H1 (cell line): Measurements from ENCODE around the gene A2ML1. TPM values are rescaled to one million over a fixed set of nuclear protein-coding genes. Genes with fewer than 3 reads are reported as not detected.

Source experiments
- JUND ChIP-seq: IDR thresholded peaks from 2 replicates; pipeline ENCODE4 v1.6.1; 2011; ENCODE audit warnings: mild to moderate bottlenecking, improper control_type of control experiment, low read length
- polyA plus RNA-seq, 7 experiments: library from polyadenylated mRNA; depleted of rRNA in 3 of 7; stranded (reverse) in 5 of 7; unstranded in 2 of 7; fragments of >200 nt in 5 of 7; fragments of 200-250 nt in 2 of 7; gene quantifications; 1 replicate in 5 of 7; 2 replicates in 1 of 7; 4 replicates in 1 of 7; pipeline versions ENCODE4 v1.2.1 to v1.2.3, GENCODE V29; 2011 to 2013; ENCODE audit warnings: missing spikeins in 2 of 7, mixed read lengths in 2 of 7
- total RNA-seq: library from RNA; stranded (reverse); fragmentation: NEBNext Ultra II Directional; extraction: Animal tissue kit (Norgen Biotek cat#: 25700); gene quantifications from 2 replicates; pipeline ENCODE4 v1.2.1, GENCODE V29; 2021
- TF ChIP-seq, protein P1 (sequence below): IDR thresholded peaks from 2 replicates; pipeline ENCODE4 v1.6.1; 2012; ENCODE audit warnings: inconsistent platforms

A2ML1 gene
- total and polyA plus RNA-seq, 2 of the 8 experiments (the other 6 are each of a cell fraction or from before 2014, with no cell fraction given), result 10.2 to 10.3 TPM

DNA sequence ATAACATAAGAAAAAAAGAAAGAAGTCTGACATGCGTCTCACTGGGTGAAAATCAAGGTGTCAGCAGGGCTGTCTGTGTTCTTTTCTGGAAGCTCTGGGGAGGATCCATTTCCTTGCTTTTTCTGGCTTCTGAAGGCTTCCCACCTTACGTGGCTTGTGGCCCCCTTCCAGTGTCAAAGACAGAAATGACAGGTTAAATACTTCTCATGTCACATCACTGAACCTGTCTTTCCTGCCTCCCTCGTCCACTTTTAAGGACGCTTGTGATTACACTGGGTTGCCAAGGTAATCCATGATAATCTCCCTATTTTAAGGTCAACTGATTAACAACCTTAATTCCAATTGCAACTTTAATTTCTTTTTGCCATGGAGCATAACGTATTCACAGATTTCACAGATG lies 87.3 kb downstream of the A2ML1 start (continued):
- TF ChIP-seq, protein P1, sequence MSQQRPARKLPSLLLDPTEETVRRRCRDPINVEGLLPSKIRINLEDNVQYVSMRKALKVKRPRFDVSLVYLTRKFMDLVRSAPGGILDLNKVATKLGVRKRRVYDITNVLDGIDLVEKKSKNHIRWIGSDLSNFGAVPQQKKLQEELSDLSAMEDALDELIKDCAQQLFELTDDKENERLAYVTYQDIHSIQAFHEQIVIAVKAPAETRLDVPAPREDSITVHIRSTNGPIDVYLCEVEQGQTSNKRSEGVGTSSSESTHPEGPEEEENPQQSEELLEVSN, result no peak
- TF ChIP-seq JUND, result no peak
